K562 (cell line): ENCODE measurements around the gene MAP2K7.

Experiments
- C11orf30 ChIP-seq: fragments of 450-650 bp; IDR thresholded peaks from 2 replicates; pipeline ENCODE4 v1.6.1; 2016; ENCODE audit warnings: low read depth, mild to moderate bottlenecking
- ELF1 ChIP-seq: fragments of 200-800 bp; sonication (Bioruptor generic); IDR thresholded peaks from 2 replicates; pipeline ENCODE4 v1.6.1; 2016; ENCODE audit warnings: missing genetic modification characterization, missing compliant biosample characterization
- THRAP3 ChIP-seq: fragments of 450-650 bp; IDR thresholded peaks from 2 replicates; pipeline ENCODE4 v1.6.1; 2016; ENCODE audit warnings: mild to moderate bottlenecking, inconsistent platforms, borderline replicate concordance
- TF ChIP-seq, protein P1 (sequence below): fragments of 150-350 bp; IDR thresholded peaks from 2 replicates; pipeline ENCODE4 v1.6.1; 2014; ENCODE audit warnings: low read depth, mild to moderate bottlenecking, low read length, borderline replicate concordance
- TF ChIP-seq, protein P2 (sequence below), 3 experiments: IDR thresholded peaks in 2 of 3; conservative IDR thresholded peaks in 1 of 3; 2 replicates each; pipeline ENCODE4 v1.5.1; 2011 to 2012; ENCODE audit warnings: low read length in 3 of 3, mild to moderate bottlenecking in 3 of 3, control low read depth in 2 of 3, improper control_type of control experiment in 1 of 3, inconsistent platforms in 1 of 3, low read depth in 1 of 3, mixed read lengths in 1 of 3, moderate library complexity in 1 of 3; ENCODE audit not compliant: insufficient read depth in 2 of 3
- TF ChIP-seq, protein P3 (sequence below): IDR thresholded peaks from 3 replicates; pipeline ENCODE4 v1.6.1; 2011; ENCODE audit warnings: borderline replicate concordance, mild to moderate bottlenecking; ENCODE audit not compliant: insufficient read length, insufficient read depth

DNA sequence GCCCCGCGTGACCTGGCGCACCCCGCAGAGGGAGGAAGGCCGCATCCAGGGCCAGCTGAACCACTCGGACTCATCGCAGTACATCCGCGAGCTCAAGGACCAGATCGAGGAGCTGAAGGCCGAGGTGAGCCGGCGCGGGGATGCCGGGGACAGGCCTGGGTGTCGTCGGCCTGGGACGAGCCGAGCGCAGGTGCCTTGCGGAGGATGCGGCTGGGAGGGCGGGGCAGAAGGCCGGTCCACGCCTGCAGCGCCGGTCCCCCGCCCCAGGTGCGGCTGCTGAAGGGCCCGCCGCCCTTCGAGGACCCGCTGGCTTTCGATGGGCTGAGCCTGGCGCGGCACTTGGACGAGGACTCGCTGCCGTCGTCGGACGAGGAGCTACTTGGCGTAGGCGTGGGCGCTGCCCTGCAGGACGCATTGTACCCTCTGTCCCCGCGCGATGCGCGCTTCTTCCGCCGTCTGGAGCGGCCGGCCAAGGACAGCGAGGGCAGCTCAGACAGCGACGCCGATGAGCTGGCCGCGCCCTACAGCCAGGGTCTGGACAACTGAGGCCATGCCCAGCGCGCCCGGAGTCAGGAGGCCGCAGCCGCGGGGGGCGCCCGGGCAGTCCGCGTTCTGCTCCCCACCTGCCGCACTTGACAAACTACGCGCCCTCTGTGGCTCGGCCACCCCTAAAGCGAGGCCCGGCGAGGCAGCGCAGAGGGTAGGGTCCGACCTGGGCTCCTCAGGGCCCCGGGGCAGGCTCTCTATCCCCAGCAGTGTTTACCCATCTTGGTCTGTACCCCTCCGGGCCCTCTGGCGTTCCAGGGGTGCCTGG lies 40.3 kb upstream of the MAP2K7 start:
- no peak for TF ChIP-seq ELF1
- TF ChIP-seq C11orf30, result no peak
- TF ChIP-seq, protein P1, sequence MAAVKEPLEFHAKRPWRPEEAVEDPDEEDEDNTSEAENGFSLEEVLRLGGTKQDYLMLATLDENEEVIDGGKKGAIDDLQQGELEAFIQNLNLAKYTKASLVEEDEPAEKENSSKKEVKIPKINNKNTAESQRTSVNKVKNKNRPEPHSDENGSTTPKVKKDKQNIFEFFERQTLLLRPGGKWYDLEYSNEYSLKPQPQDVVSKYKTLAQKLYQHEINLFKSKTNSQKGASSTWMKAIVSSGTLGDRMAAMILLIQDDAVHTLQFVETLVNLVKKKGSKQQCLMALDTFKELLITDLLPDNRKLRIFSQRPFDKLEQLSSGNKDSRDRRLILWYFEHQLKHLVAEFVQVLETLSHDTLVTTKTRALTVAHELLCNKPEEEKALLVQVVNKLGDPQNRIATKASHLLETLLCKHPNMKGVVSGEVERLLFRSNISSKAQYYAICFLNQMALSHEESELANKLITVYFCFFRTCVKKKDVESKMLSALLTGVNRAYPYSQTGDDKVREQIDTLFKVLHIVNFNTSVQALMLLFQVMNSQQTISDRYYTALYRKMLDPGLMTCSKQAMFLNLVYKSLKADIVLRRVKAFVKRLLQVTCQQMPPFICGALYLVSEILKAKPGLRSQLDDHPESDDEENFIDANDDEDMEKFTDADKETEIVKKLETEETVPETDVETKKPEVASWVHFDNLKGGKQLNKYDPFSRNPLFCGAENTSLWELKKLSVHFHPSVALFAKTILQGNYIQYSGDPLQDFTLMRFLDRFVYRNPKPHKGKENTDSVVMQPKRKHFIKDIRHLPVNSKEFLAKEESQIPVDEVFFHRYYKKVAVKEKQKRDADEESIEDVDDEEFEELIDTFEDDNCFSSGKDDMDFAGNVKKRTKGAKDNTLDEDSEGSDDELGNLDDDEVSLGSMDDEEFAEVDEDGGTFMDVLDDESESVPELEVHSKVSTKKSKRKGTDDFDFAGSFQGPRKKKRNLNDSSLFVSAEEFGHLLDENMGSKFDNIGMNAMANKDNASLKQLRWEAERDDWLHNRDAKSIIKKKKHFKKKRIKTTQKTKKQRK, result no peak
- TF ChIP-seq THRAP3, result no peak
- TF ChIP-seq, protein P2, sequence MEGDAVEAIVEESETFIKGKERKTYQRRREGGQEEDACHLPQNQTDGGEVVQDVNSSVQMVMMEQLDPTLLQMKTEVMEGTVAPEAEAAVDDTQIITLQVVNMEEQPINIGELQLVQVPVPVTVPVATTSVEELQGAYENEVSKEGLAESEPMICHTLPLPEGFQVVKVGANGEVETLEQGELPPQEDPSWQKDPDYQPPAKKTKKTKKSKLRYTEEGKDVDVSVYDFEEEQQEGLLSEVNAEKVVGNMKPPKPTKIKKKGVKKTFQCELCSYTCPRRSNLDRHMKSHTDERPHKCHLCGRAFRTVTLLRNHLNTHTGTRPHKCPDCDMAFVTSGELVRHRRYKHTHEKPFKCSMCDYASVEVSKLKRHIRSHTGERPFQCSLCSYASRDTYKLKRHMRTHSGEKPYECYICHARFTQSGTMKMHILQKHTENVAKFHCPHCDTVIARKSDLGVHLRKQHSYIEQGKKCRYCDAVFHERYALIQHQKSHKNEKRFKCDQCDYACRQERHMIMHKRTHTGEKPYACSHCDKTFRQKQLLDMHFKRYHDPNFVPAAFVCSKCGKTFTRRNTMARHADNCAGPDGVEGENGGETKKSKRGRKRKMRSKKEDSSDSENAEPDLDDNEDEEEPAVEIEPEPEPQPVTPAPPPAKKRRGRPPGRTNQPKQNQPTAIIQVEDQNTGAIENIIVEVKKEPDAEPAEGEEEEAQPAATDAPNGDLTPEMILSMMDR (IDR thresholded peaks at IDR 0.05 in 2 of 3, conservative IDR thresholded peaks at IDR 0.05 in 1 of 3; ENCODE audit: insufficient read depth in 2 of 3, low read depth in 1 of 3, low read length in 3 of 3), result no peak
- TF ChIP-seq, protein P3, sequence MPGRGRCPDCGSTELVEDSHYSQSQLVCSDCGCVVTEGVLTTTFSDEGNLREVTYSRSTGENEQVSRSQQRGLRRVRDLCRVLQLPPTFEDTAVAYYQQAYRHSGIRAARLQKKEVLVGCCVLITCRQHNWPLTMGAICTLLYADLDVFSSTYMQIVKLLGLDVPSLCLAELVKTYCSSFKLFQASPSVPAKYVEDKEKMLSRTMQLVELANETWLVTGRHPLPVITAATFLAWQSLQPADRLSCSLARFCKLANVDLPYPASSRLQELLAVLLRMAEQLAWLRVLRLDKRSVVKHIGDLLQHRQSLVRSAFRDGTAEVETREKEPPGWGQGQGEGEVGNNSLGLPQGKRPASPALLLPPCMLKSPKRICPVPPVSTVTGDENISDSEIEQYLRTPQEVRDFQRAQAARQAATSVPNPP, result no peak
